ENCODE results near the gene MICOS13.

Gene MICOS13

GRCh38 chr19:5687360-5688198, 7.3 kb upstream of the MICOS13 start:
- no peak for DNase-seq (ENCODE audit: low spot score)

- peak; percentile 96 for DNase-seq (ENCODE audit: low spot score)
Observed at GRCh38 chr19:5686647-5687359, 6.5 kb upstream of the MICOS13 start.

- DNase-seq (ENCODE audit: low spot score) = no peak
Observed at GRCh38 chr19:5686326-5686646, 6.0 kb upstream of the MICOS13 start.

- DNase-seq (ENCODE audit: low spot score) = no peak
Observed at GRCh38 chr19:5684694-5685430, 4.5 kb upstream of the MICOS13 start.

- no peak for DNase-seq (ENCODE audit: low spot score)
Observed at GRCh38 chr19:5683177-5683886, 3.0 kb upstream of the MICOS13 start.

GRCh38 chr19:5682107-5682482, 1.8 kb upstream of the MICOS13 start:
- DNase-seq (ENCODE audit: low spot score) = no peak

- DNase-seq (ENCODE audit: low spot score) = no peak
Observed at GRCh38 chr19:5681391-5682106, 1.2 kb upstream of the MICOS13 start.

- DNase-seq (ENCODE audit: low spot score) = no peak
Observed at GRCh38 chr19:5680084-5680436, 256 bp downstream of the MICOS13 start.

GRCh38 chr19:5679289-5680083, 830 bp downstream of the MICOS13 start:
- no peak for DNase-seq (ENCODE audit: low spot score)

- no peak for DNase-seq (ENCODE audit: low spot score)
Observed at GRCh38 chr19:5678071-5678718, 2.1 kb downstream of the MICOS13 start.

GRCh38 chr19:5677580-5677979, 2.7 kb downstream of the MICOS13 start:
- DNase-seq (ENCODE audit: low spot score) = no peak

GRCh38 chr19:5677136-5677535, 3.2 kb downstream of the MICOS13 start:
- no peak for DNase-seq (ENCODE audit: low spot score)

- no peak for DNase-seq (ENCODE audit: low spot score)
Observed at GRCh38 chr19:5676772-5677105, 3.6 kb downstream of the MICOS13 start.

GRCh38 chr19:5676105-5676771, 4.1 kb downstream of the MICOS13 start:
- DNase-seq (ENCODE audit: low spot score) = no peak

GRCh38 chr19:5674714-5675113, 5.6 kb downstream of the MICOS13 start:
- no peak for DNase-seq (ENCODE audit: low spot score)

GRCh38 chr19:5673752-5674151, 6.6 kb downstream of the MICOS13 start:
- no peak for DNase-seq (ENCODE audit: low spot score)

- DNase-seq (ENCODE audit: low spot score) = no peak
Observed at GRCh38 chr19:5672708-5673459, 7.4 kb downstream of the MICOS13 start.

GRCh38 chr19:5671600-5671999, 8.7 kb downstream of the MICOS13 start:
- DNase-seq (ENCODE audit: low spot score) = no peak

GRCh38 chr19:5669212-5669611, 11.1 kb downstream of the MICOS13 start:
- no peak for DNase-seq (ENCODE audit: low spot score)

Measured in CD4-positive, alpha-beta T cell treated with Interleukin-2 at 100 ng/mL for 4 hours (primary cell).